Activated naive CD4-positive, alpha-beta T cell treated with anti-CD3 and anti-CD28 coated beads, Interleukin-2, amount 50 U/mL, for 24 hours (primary cell): Measurements from ENCODE around the gene CCNQ.

Experiments used
- H3K27ac Mint-ChIP-seq: one replicate; pipeline ENCODE4 v1.8.0; 2021; ENCODE audit warnings: mild to moderate bottlenecking, mixed read lengths
- H3K27me3 Mint-ChIP-seq: one replicate; pipeline ENCODE4 v1.8.0; 2021; ENCODE audit warnings: mixed read lengths
- H3K36me3 Mint-ChIP-seq: one replicate; pipeline ENCODE4 v1.8.0; 2021; ENCODE audit warnings: mixed read lengths
- H3K4me1 Mint-ChIP-seq: one replicate; pipeline ENCODE4 v1.8.0; 2021; ENCODE audit warnings: mixed read lengths
- H3K4me3 Mint-ChIP-seq: one replicate; pipeline ENCODE4 v1.8.0; 2021; ENCODE audit warnings: mild to moderate bottlenecking, mixed read lengths
- H3K9me3 Mint-ChIP-seq: one replicate; pipeline ENCODE4 v1.8.0; 2021; ENCODE audit warnings: mixed read lengths

The CCNQ gene

GRCh38 chrX:153639177-153640044 is 40.5 kb upstream of the CCNQ start:
- Mint-ChIP-seq H3K9me3 (no peaks in the 10 kb centered on the region), H3K27me3 (peaks cover 10% of the 10 kb centered on the region), H3K4me1 (peaks cover 7% of the 10 kb centered on the region), H3K27ac (no peak overlapping the region), H3K36me3 (no peaks in the 10 kb centered on the region), H3K4me3 (no peak overlapping the region)

DNA sequence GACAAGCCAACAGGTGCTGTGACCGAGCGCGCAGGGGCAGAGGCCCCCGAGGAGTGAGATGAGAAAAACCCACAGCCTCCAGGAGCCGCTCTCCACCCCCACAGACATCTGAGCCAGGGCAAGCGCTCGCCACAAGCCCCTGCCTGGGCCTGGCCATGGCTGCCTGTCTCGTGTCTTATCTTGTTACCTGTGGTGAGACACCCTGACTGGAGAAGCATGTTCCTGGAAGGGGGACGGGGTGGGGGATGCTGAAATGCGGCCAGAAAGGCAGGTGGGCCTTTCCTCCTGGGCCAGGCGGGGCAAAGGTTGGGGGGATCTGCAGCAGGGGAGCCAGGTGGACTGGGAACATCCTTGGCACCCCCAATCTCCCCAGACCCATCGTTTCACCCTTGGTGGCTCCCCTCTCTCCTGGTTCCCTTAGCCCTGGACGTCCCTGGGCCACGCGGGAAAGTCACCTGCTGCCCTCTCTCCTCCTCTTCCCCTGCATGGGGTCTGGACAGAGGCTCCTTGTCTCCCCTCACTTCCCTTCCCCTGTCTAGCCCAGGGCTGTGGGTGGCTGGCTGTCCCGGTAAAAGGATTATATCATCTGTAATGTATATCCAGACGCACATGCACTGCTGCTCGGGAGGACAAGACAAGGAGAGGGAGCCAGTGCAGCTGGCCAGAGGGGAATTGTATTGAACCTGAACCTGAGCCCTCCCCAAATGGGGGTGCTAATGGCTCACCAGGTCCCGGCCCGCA is 39.7 kb upstream of the CCNQ start:
- H3K4me1 Mint-ChIP-seq = peaks cover 7% of the 10 kb centered on the region
- H3K9me3 Mint-ChIP-seq = no peaks in the 10 kb centered on the region
- no peaks in the 10 kb centered on the region for H3K36me3 Mint-ChIP-seq
- no peak overlapping the region for H3K4me3 Mint-ChIP-seq
- H3K27ac Mint-ChIP-seq = no peak overlapping the region
- peaks cover 10% of the 10 kb centered on the region for H3K27me3 Mint-ChIP-seq

GRCh38 chrX:153638041-153638371 is 39.1 kb upstream of the CCNQ start:
- H3K9me3 Mint-ChIP-seq = no peaks in the 10 kb centered on the region
- peaks cover 9% of the 10 kb centered on the region for H3K27me3 Mint-ChIP-seq
- peaks cover 7% of the 10 kb centered on the region for H3K4me1 Mint-ChIP-seq
- H3K36me3 Mint-ChIP-seq = no peaks in the 10 kb centered on the region
- no peak overlapping the region for H3K4me3 Mint-ChIP-seq
- no peak overlapping the region for H3K27ac Mint-ChIP-seq

GRCh38 chrX:153637121-153638040 is 38.4 kb upstream of the CCNQ start:
- no peaks in the 10 kb centered on the region for H3K36me3 Mint-ChIP-seq
- peaks cover 6% of the 10 kb centered on the region for H3K27me3 Mint-ChIP-seq
- no peaks in the 10 kb centered on the region for H3K9me3 Mint-ChIP-seq
- no peak overlapping the region for H3K4me3 Mint-ChIP-seq
- H3K4me1 Mint-ChIP-seq = peaks cover 3% of the 10 kb centered on the region
- no peak overlapping the region for H3K27ac Mint-ChIP-seq

DNA sequence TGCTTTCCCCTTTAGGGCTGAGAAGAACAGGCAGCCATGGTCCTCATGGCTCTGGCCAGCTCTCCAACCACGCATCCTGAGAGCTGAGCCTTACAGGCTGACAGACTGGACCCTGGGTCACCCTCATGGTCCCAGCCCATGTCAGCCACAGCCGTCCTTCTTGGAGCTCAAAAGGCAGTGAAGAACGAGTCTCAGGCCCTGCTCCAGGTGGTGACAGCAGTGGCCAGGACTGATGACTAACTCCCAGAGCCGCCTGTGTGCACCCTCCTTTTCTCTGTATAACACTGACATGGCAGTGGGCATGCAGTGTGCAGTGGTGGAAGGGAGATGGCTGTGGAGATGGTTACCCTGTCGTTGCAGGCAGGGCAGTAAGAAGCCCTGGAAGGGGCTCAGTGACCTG is 37.8 kb upstream of the CCNQ start:
- Mint-ChIP-seq H3K4me3 (no peak overlapping the region), H3K27me3 (peaks cover 6% of the 10 kb centered on the region), H3K27ac (no peak overlapping the region), H3K9me3 (no peaks in the 10 kb centered on the region), H3K36me3 (no peaks in the 10 kb centered on the region), H3K4me1 (peaks cover 3% of the 10 kb centered on the region)

DNA sequence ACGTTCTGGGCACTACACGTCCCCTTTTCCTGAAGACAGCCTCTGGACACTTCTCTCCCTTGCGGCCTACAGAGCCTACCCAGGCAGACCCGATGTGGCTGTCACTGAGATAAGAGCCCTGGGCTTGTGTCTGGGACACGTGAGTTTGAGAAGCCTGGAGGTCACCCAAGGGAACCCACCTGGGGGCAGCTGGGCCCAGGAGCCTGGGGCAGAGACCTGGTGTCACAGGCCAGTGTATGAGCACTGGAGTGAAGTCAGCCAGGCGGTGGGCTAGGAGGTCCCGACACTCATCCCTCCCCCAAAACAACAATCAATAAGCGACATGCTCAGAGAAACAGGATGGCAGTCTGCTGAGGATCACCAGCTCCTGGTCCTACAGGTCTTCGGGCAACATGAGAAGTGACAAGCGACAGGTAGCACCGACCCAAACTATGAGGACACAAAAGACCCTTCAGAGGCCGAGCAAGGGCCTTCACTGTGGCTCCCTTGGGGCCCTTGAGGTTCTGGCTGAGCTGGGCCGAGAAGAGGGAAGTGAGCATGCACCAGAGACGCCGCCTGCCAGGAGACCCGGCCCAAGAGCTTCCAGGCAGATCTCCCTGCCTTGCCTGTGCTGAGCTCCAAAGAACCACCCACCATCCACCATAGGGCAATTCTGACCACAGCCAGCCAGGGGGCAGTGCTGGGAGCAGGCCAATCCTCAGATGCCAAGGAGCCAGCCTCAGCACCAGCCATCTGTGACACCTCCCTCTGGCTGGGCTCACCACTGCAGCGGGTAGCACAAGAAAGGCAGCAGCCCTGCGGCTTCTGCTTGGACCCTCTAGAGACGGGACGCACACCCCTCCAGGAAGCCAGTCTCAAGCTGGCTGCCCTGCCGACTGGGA is 37.1 kb upstream of the CCNQ start:
- Mint-ChIP-seq H3K4me3 (no peak overlapping the region), H3K4me1 (no peaks in the 10 kb centered on the region), H3K27me3 (peaks cover 3% of the 10 kb centered on the region), H3K27ac (no peak overlapping the region), H3K36me3 (no peaks in the 10 kb centered on the region), H3K9me3 (no peaks in the 10 kb centered on the region)

DNA sequence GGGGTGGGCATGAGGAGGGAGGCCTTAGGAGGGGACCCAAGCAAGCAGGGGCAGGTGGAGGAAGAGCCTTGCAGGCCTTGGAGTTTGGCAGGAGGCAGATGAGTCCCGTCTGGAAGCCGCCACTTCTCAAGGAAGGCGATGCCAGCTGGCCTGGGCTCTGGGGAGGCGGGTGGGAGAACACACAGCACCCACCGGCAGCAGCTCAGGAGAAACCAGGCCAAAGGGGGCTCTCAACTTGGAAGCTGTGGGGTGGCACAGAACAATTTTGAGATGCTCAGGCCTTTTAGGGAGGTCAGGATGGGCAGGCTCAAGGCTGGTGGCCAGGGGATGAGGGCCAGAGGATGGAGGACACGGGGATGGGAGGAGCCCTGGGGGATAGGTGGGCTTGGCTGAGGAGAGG is 36.4 kb upstream of the CCNQ start:
- Mint-ChIP-seq H3K4me1 (no peaks in the 10 kb centered on the region), H3K9me3 (no peaks in the 10 kb centered on the region), H3K27me3 (peaks cover 1% of the 10 kb centered on the region), H3K36me3 (no peaks in the 10 kb centered on the region), H3K27ac (no peak overlapping the region), H3K4me3 (no peak overlapping the region)

- no peaks in the 10 kb centered on the region for H3K9me3 Mint-ChIP-seq
Measured at GRCh38 chrX:153634832-153635231, 35.9 kb upstream of the CCNQ start.

GRCh38 chrX:153634236-153634635 is 35.3 kb upstream of the CCNQ start:
- Mint-ChIP-seq H3K27ac (no peak overlapping the region), H3K9me3 (no peaks in the 10 kb centered on the region), H3K27me3 (peaks cover 1% of the 10 kb centered on the region), H3K4me1 (no peaks in the 10 kb centered on the region), H3K36me3 (no peaks in the 10 kb centered on the region), H3K4me3 (no peak overlapping the region)

More at GRCh38 chrX:153634832-153635231, 35.9 kb upstream of the CCNQ start:
- Mint-ChIP-seq H3K27ac (no peak overlapping the region), H3K4me1 (no peaks in the 10 kb centered on the region), H3K27me3 (peaks cover 1% of the 10 kb centered on the region), H3K36me3 (no peaks in the 10 kb centered on the region), H3K4me3 (no peak overlapping the region)

GRCh38 chrX:153633607-153634180 is 34.8 kb upstream of the CCNQ start:
- H3K4me3 Mint-ChIP-seq = no peak overlapping the region
- no peaks in the 10 kb centered on the region for H3K9me3 Mint-ChIP-seq
- no peaks in the 10 kb centered on the region for H3K27me3 Mint-ChIP-seq
- H3K36me3 Mint-ChIP-seq = no peaks in the 10 kb centered on the region
- no peaks in the 10 kb centered on the region for H3K4me1 Mint-ChIP-seq
- H3K27ac Mint-ChIP-seq = no peak overlapping the region

DNA sequence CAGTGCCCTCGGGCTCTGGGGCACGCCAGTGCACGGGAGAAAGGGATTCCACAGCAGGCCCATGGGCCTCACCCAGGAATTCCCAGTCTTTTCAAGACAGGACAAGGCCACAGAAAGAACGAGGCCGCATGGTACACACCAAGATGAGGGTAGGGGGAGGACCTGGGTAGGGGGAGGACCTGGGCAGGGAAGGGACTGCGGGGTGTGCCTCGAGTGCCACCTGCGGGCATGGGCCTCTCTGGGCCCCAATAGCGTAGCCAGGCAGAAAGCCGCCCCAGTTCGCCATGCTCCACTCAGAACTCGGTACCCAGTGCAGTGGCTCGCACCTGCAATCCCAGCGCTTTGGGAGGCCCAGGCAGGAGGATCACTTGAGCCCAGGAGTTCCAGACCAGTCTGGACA is 34.1 kb upstream of the CCNQ start:
- Mint-ChIP-seq H3K36me3 (no peaks in the 10 kb centered on the region), H3K9me3 (no peaks in the 10 kb centered on the region), H3K27me3 (no peaks in the 10 kb centered on the region), H3K27ac (no peak overlapping the region), H3K4me3 (no peak overlapping the region), H3K4me1 (no peaks in the 10 kb centered on the region)

- Mint-ChIP-seq H3K27ac (no peak overlapping the region), H3K27me3 (no peaks in the 10 kb centered on the region), H3K36me3 (no peaks in the 10 kb centered on the region), H3K9me3 (no peaks in the 10 kb centered on the region), H3K4me1 (no peaks in the 10 kb centered on the region), H3K4me3 (no peak overlapping the region)
Measured at GRCh38 chrX:153632595-153632946, 33.6 kb upstream of the CCNQ start.

DNA sequence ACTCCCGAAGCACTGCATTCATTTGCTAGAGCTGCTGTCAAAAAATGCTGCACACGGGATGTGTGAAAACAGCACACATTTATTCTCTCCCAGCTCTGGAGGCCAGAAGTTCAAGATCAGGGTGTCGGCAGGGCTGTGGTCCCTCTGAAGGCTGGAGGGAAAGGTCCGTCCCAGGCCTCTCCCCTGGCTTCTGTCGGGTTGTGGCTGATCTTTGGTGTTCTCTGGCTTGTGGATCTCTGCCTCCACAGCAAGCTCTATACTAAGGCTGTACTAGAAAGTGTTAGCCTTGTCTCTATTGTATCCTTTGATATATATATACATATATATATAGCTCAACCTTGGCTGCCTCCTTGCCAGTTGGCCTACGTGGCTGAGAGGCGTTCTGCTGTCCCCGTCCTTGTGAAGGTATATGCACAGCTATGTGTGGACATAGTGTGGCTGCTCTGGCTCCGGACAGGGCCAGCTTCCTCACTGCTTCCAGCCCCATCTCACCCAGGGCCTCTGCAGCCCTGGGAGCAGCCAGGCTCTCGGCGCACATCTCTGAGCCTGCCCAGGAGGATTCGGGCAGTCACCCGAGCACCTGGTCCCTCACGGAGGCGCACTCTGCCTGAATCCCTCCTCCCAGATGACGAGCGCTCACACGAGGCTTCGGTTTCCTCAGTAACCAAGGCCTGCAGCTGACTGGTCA is 33.1 kb upstream of the CCNQ start:
- Mint-ChIP-seq H3K4me3 (no peak overlapping the region), H3K36me3 (no peaks in the 10 kb centered on the region), H3K27me3 (no peaks in the 10 kb centered on the region), H3K4me1 (no peaks in the 10 kb centered on the region), H3K27ac (no peak overlapping the region), H3K9me3 (no peaks in the 10 kb centered on the region)

DNA sequence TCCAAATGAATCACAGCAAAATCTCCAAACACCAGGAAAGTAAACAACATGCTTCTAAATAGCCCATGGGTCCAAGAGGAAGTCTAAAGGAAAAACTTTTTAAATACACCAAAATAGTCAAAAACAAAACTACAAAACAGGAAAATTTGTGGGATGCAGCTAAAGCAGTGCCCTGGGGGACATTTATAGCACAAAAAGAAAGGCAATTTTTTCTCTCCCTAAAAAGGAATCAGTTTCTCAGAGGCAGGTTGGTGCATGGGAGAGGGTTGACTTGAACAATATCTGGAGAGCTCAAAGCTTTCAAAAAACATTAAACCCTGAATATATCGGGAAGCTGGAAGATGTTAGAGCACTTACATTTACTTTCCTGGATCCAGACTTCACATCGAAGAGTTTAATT is 32.4 kb upstream of the CCNQ start:
- H3K9me3 Mint-ChIP-seq = no peaks in the 10 kb centered on the region
- H3K27ac Mint-ChIP-seq = no peak overlapping the region
- no peaks in the 10 kb centered on the region for H3K27me3 Mint-ChIP-seq
- no peak overlapping the region for H3K4me3 Mint-ChIP-seq
- H3K4me1 Mint-ChIP-seq = no peaks in the 10 kb centered on the region
- no peaks in the 10 kb centered on the region for H3K36me3 Mint-ChIP-seq
